ENCODE data around the gene SYF2. TPM values are rescaled to one million over a fixed set of nuclear protein-coding genes. Genes with fewer than 3 reads are reported as not detected.

The SYF2 gene
- total RNA-seq, 4 donors from 2014 or later, result 2.8 to 63.1 (median 36.6) TPM

DNA sequence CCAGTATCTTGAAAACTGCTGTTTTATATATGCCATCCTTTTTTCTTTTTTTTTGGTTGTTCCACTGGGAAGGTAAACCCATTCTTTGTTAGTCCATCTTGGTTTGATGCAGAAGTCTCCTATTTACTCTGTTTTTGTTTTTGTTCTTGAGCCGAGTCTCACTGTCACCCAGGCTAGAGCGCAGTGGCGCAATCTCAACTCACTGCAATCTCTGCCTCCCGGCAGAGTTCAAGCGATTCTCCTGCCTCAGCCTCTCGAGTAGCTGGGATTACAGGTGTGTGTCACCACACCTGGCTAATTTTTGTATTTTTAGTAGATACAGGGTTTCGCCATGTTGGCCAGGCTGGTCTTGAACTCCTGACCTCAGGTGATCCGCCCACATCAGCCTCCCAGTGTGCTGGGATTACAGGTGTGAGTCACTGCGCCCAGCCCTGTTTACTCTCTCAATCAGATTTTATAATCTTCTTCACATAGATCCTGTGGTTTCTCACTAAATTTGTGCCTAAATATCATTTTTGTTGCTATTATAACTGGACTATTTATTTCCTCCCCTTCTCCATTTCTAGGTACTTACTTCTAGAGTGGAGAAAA, 12.5 kb downstream of the SYF2 start:
- TF ChIP-seq EP300 (IDR thresholded peaks at IDR 0.05; ENCODE audit: low read depth) (no peak), POLR2AphosphoS5 (IDR thresholded peaks at IDR 0.05) (no peak), POLR2A (IDR thresholded peaks at IDR 0.05) (no peak)
- TF ChIP-seq, protein P1, sequence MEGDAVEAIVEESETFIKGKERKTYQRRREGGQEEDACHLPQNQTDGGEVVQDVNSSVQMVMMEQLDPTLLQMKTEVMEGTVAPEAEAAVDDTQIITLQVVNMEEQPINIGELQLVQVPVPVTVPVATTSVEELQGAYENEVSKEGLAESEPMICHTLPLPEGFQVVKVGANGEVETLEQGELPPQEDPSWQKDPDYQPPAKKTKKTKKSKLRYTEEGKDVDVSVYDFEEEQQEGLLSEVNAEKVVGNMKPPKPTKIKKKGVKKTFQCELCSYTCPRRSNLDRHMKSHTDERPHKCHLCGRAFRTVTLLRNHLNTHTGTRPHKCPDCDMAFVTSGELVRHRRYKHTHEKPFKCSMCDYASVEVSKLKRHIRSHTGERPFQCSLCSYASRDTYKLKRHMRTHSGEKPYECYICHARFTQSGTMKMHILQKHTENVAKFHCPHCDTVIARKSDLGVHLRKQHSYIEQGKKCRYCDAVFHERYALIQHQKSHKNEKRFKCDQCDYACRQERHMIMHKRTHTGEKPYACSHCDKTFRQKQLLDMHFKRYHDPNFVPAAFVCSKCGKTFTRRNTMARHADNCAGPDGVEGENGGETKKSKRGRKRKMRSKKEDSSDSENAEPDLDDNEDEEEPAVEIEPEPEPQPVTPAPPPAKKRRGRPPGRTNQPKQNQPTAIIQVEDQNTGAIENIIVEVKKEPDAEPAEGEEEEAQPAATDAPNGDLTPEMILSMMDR (IDR thresholded peaks at IDR 0.05), result no peak
- peaks cover 0 to 17% (median 5%) of the 10 kb centered on the region in 4 donors for H3K4me1 ChIP-seq
- no peaks in the 10 kb centered on the region for H3K9me3 ChIP-seq
- in situ Hi-C loops (cut with MboI; ENCODE audit: low pct_ligation_motif_present in 1 of 4, low pct_unique_long_range_greater_than_20kb in 1 of 4, low sequenced_read_pairs in 3 of 4), result loop anchor here (25.0 kb wide), 2 partner anchors 532 to 557 kb away; no protein-coding TSS in a partner anchor
- peak overlapping the region in 2 of 4 donors; percentile 41 to 60 for H3K27ac ChIP-seq
- H3K4me3 ChIP-seq, result no peak overlapping the region
- WGBS, 2 donors (ENCODE audit: low coverage in 1 of 2), result 83 to 90% methylated on average over 6 to 9 of the region's 9 CpGs
- intact Hi-C loops (cut with DNase I; ENCODE audit: low total_unique reads), result no loop called here
- H3K27me3 ChIP-seq, result no peaks in the 10 kb centered on the region
- peaks cover 0 to 56% (median 18%) of the 10 kb centered on the region in 4 donors for H3K36me3 ChIP-seq
- DNase-seq, result no peak

DNA sequence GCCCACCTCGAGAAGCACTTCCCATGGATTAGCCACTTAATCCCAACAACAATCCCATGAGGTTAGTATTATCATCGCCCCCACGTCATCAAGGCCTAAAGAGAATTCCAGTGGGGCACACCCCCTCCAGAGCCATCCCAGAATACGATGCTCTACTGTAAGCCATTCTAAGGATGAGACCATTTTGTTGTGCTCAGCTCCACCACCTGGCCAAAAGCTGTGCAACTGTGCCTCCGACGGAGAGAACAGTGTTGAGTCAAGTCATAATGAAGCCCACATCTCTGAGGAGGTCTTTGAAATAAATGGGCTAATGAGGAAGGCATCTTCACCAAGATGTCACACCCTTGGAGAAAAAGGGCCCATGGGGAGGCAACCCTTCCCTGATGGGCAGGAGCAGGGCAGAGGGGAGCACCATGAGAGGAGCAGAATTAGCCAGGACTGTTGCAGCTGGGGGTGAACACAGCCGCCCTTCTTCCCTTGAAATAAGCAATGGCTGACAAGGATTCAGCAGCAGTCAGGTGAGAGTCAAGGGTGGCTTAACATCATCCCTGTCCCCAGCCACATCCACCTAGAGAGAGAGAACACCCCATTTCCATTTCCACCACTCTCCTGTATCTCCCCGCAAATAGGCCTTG, 14.6 kb downstream of the SYF2 start:
- no peaks in the 10 kb centered on the region for H3K9me3 ChIP-seq
- H3K4me1 ChIP-seq, result peaks cover 0 to 17% (median 5%) of the 10 kb centered on the region in 4 donors
- in situ Hi-C loops (cut with MboI; ENCODE audit: low pct_ligation_motif_present in 1 of 4, low pct_unique_long_range_greater_than_20kb in 1 of 4, low sequenced_read_pairs in 3 of 4) (loop anchor here (25.0 kb wide), 2 partner anchors 530 to 555 kb away; no protein-coding TSS in a partner anchor), intact Hi-C loops (cut with DNase I; ENCODE audit: low total_unique reads) (no loop called here)
- H3K27me3 ChIP-seq, result no peaks in the 10 kb centered on the region
- peak; percentile 3 for DNase-seq
- no peak overlapping the region for H3K4me3 ChIP-seq
- peaks cover 0 to 36% (median 8%) of the 10 kb centered on the region in 4 donors for H3K36me3 ChIP-seq
- H3K27ac ChIP-seq, result no peak overlapping the region
- 53 to 80% methylated on average over 3 to 8 of the region's 8 CpGs for WGBS, 2 donors (ENCODE audit: low coverage in 1 of 2)
- no peak for TF ChIP-seq POLR2A (IDR thresholded peaks at IDR 0.05)
- TF ChIP-seq, protein P1 (IDR thresholded peaks at IDR 0.05), result no peak
- TF ChIP-seq EP300 (IDR thresholded peaks at IDR 0.05; ENCODE audit: low read depth), result no peak
- TF ChIP-seq POLR2AphosphoS5 (IDR thresholded peaks at IDR 0.05), result no peak

DNA sequence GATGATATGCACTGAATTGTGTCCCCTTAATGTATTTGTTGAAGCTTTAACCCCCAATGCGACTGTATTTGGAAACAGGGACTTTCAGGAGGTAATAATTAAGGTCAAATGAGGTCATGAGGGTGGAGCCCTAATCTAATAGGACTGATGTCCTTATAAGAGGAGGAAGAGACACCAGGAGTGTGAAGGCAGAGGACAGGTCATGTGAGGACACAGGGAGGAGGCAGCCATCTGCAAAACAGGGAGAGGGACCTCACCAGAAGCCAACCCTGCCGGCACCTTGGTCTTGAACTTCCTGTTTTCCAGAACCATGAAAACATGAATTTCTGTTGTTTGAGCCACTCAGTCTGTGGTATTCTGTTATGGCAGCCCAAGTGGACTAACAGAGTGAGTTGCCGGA, 15.3 kb downstream of the SYF2 start:
- WGBS, 2 donors (ENCODE audit: low coverage in 1 of 2), result 83 to 87% methylated on average over 1 to 3 of the region's 3 CpGs
- Histone ChIP-seq H3K4me1 (peaks cover 0 to 17% (median 5%) of the 10 kb centered on the region in 4 donors), H3K4me3 (no peak overlapping the region), H3K9me3 (no peaks in the 10 kb centered on the region), H3K36me3 (peaks cover 0 to 29% (median 4%) of the 10 kb centered on the region in 4 donors), H3K27ac (no peak overlapping the region), H3K27me3 (no peaks in the 10 kb centered on the region)
- intact Hi-C loops (cut with DNase I; ENCODE audit: low total_unique reads), result no loop called here
- no peak for DNase-seq
- no peak for TF ChIP-seq POLR2A (IDR thresholded peaks at IDR 0.05)
- no peak for TF ChIP-seq EP300 (IDR thresholded peaks at IDR 0.05; ENCODE audit: low read depth)
- TF ChIP-seq POLR2AphosphoS5 (IDR thresholded peaks at IDR 0.05), result no peak
- TF ChIP-seq, protein P1 (IDR thresholded peaks at IDR 0.05), result no peak
- in situ Hi-C loops (cut with MboI; ENCODE audit: low pct_ligation_motif_present in 1 of 4, low pct_unique_long_range_greater_than_20kb in 1 of 4, low sequenced_read_pairs in 3 of 4), result loop anchor here (25.0 kb wide), 2 partner anchors 530 to 555 kb away; no protein-coding TSS in a partner anchor

DNA sequence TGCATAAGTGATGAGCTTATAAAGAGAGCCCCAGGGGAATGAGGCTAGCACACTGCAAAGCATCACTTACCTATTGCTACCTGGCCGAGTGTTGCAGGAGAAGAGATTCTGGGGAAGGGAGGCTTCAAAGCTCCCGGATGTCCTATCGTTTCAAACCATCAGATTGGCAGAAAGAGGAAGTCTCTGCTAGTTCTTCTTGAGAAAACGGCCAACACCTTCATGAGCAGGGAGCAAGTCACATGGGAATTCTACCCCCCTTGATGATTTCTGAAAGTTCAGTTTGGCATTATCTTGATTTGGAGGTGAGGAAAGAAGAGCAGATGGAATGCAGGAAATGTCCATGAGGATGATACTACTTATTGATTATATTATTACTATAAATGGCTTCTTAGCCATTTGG, 16.2 kb downstream of the SYF2 start:
- Histone ChIP-seq H3K9me3 (no peaks in the 10 kb centered on the region), H3K27me3 (no peaks in the 10 kb centered on the region), H3K4me1 (peaks cover 0 to 14% (median 5%) of the 10 kb centered on the region in 4 donors), H3K27ac (no peak overlapping the region), H3K4me3 (no peak overlapping the region), H3K36me3 (peaks cover 0 to 20% (median 0%) of the 10 kb centered on the region in 4 donors)
- WGBS, 2 donors (ENCODE audit: low coverage in 1 of 2), result 53 to 72% methylated on average over 3 to 4 of the region's 4 CpGs
- in situ Hi-C loops (cut with MboI; ENCODE audit: low pct_ligation_motif_present in 1 of 4, low pct_unique_long_range_greater_than_20kb in 1 of 4, low sequenced_read_pairs in 3 of 4), result loop anchor here (25.0 kb wide), 2 partner anchors 529 to 554 kb away; no protein-coding TSS in a partner anchor
- no peak for TF ChIP-seq EP300 (IDR thresholded peaks at IDR 0.05; ENCODE audit: low read depth)
- TF ChIP-seq POLR2A (IDR thresholded peaks at IDR 0.05), result no peak
- TF ChIP-seq, protein P1 (IDR thresholded peaks at IDR 0.05), result no peak
- TF ChIP-seq POLR2AphosphoS5 (IDR thresholded peaks at IDR 0.05), result no peak
- DNase-seq, result no peak
- intact Hi-C loops (cut with DNase I; ENCODE audit: low total_unique reads), result no loop called here

Measured in transverse colon (tissue), 4 donors.